Measurements from ENCODE around the gene IKZF1. TPM values are rescaled to one million over a fixed set of nuclear protein-coding genes. Genes with fewer than 3 reads are reported as not detected.

Gene IKZF1
- total and polyA plus RNA-seq, 2 donors (not counting 1 experiment from before 2014, with no cell fraction given), result 0.01 TPM; not detected in 1

- no peaks in the 10 kb centered on the region for H3K79me2 ChIP-seq (ENCODE audit: control insufficient read depth, insufficient read depth, low read length)
- H3K9me3 ChIP-seq (ENCODE audit: control insufficient read depth, insufficient read depth, low read depth, low read length), result no peaks in the 10 kb centered on the region
- H3K9ac ChIP-seq (ENCODE audit: insufficient read depth, low read length), result no peak overlapping the region
- no peaks in the 10 kb centered on the region for H4K20me1 ChIP-seq (ENCODE audit: control insufficient read depth, extremely low read depth, insufficient read depth, low read length)
- no peaks in the 10 kb centered on the region for H3K27me3 ChIP-seq (ENCODE audit: control insufficient read depth, insufficient read depth, low read length)
- TF ChIP-seq EZH2 (IDR thresholded peaks at IDR 0.05; ENCODE audit: low read length, missing control alignments) (no peak), CTCF (conservative IDR thresholded peaks at IDR 0.05 in 1 of 2, IDR thresholded peaks at IDR 0.05 in 1 of 2; ENCODE audit: low read depth in 1 of 2, low read length in 2 of 2) (no peak)
- no peak overlapping the region for H3K4me3 ChIP-seq (replicated peaks in 1 of 4; ENCODE audit: control extremely low read depth in 1 of 4, insufficient read depth in 1 of 4, low read depth in 3 of 4, low read length in 4 of 4)
- no peaks in the 10 kb centered on the region for H3K4me1 ChIP-seq (ENCODE audit: control insufficient read depth, extremely low read depth, insufficient read depth, low read length)
- no peak overlapping the region for H2AFZ ChIP-seq (ENCODE audit: low read length)
- no peaks in the 10 kb centered on the region for H3K36me3 ChIP-seq (ENCODE audit: control insufficient read depth, insufficient read depth, low read length)
- DNase-seq (ENCODE audit: low read depth in 2 of 2), result no peak
- no peak overlapping the region for H3K27ac ChIP-seq (ENCODE audit: insufficient read depth, low read length)
- H3K4me2 ChIP-seq (ENCODE audit: extremely low read depth, insufficient read depth, low read length), result no peak overlapping the region
These were observed 86.9 kb downstream of the IKZF1 start for GRCh38 chr7:50391386-50391785.

- Histone ChIP-seq H3K27me3 (ENCODE audit: control insufficient read depth, insufficient read depth, low read length) (no peaks in the 10 kb centered on the region), H2AFZ (ENCODE audit: low read length) (no peak overlapping the region), H3K4me1 (ENCODE audit: control insufficient read depth, extremely low read depth, insufficient read depth, low read length) (no peaks in the 10 kb centered on the region), H3K9me3 (ENCODE audit: control insufficient read depth, insufficient read depth, low read depth, low read length) (no peaks in the 10 kb centered on the region), H3K27ac (ENCODE audit: insufficient read depth, low read length) (no peak overlapping the region), H3K79me2 (ENCODE audit: control insufficient read depth, insufficient read depth, low read length) (no peaks in the 10 kb centered on the region), H4K20me1 (ENCODE audit: control insufficient read depth, extremely low read depth, insufficient read depth, low read length) (no peaks in the 10 kb centered on the region), H3K36me3 (ENCODE audit: control insufficient read depth, insufficient read depth, low read length) (no peaks in the 10 kb centered on the region), H3K4me3 (replicated peaks in 1 of 4; ENCODE audit: control extremely low read depth in 1 of 4, insufficient read depth in 1 of 4, low read depth in 3 of 4, low read length in 4 of 4) (no peak overlapping the region), H3K4me2 (ENCODE audit: extremely low read depth, insufficient read depth, low read length) (no peak overlapping the region), H3K9ac (ENCODE audit: insufficient read depth, low read length) (no peak overlapping the region)
- TF ChIP-seq CTCF (conservative IDR thresholded peaks at IDR 0.05 in 1 of 2, IDR thresholded peaks at IDR 0.05 in 1 of 2; ENCODE audit: low read depth in 1 of 2, low read length in 2 of 2) (no peak), EZH2 (IDR thresholded peaks at IDR 0.05; ENCODE audit: low read length, missing control alignments) (no peak)
- no peak for DNase-seq (ENCODE audit: low read depth in 2 of 2)
These were observed 88.6 kb downstream of the IKZF1 start for GRCh38 chr7:50393076-50393475.

GRCh38 chr7:50393547-50394252 is 89.2 kb downstream of the IKZF1 start:
- Histone ChIP-seq H3K4me3 (replicated peaks in 1 of 4; ENCODE audit: control extremely low read depth in 1 of 4, insufficient read depth in 1 of 4, low read depth in 3 of 4, low read length in 4 of 4) (no peak overlapping the region), H3K79me2 (ENCODE audit: control insufficient read depth, insufficient read depth, low read length) (no peaks in the 10 kb centered on the region), H3K4me2 (ENCODE audit: extremely low read depth, insufficient read depth, low read length) (no peak overlapping the region), H3K27ac (ENCODE audit: insufficient read depth, low read length) (no peak overlapping the region), H3K27me3 (ENCODE audit: control insufficient read depth, insufficient read depth, low read length) (no peaks in the 10 kb centered on the region), H3K36me3 (ENCODE audit: control insufficient read depth, insufficient read depth, low read length) (no peaks in the 10 kb centered on the region), H3K9ac (ENCODE audit: insufficient read depth, low read length) (no peak overlapping the region), H4K20me1 (ENCODE audit: control insufficient read depth, extremely low read depth, insufficient read depth, low read length) (no peaks in the 10 kb centered on the region), H3K4me1 (ENCODE audit: control insufficient read depth, extremely low read depth, insufficient read depth, low read length) (no peaks in the 10 kb centered on the region), H2AFZ (ENCODE audit: low read length) (no peak overlapping the region), H3K9me3 (ENCODE audit: control insufficient read depth, insufficient read depth, low read depth, low read length) (no peaks in the 10 kb centered on the region)
- DNase-seq (ENCODE audit: low read depth in 2 of 2), result no peak
- TF ChIP-seq CTCF (conservative IDR thresholded peaks at IDR 0.05 in 1 of 2, IDR thresholded peaks at IDR 0.05 in 1 of 2; ENCODE audit: low read depth in 1 of 2, low read length in 2 of 2), result no peak
- no peak for TF ChIP-seq EZH2 (IDR thresholded peaks at IDR 0.05; ENCODE audit: low read length, missing control alignments)
